PC-3 (cell line): ENCODE results near the gene TRIAP1. TPM values are rescaled to one million over a fixed set of nuclear protein-coding genes. Genes with fewer than 3 reads are reported as not detected.
"Not testable (repeated sequence)": the region's sequence is repeated elsewhere in the genome, so short reads cannot be mapped to it uniquely, and the experiment has no call there.

ENCODE experiments used
- ATAC-seq: fragments of 200-7000 bp; cut with Tn5 transposase; 2 replicates; pipeline ENCODE4 v1.9.1; 2020; ENCODE audit warnings: mild to moderate bottlenecking, moderate library complexity
- BruUV-seq: library from RNA; stranded (reverse); fragments of 400-500 nt; replicated peaks from 2 replicates; lab custom pipeline; 2021; lab: Mats Ljungman, UMichigan
- CTCF ChIA-PET: fragments of 300-600 bp; sonication (Branson Sonifier 250); formaldehyde crosslinking; loops from one replicate; lab custom pipeline; 2022; ENCODE audit warnings: antibody characterized with exemption; lab: Charles Lee
- POLR2A ChIA-PET: fragments of 300-600 bp; sonication (Branson Sonifier 250); formaldehyde crosslinking; loops from one replicate; lab custom pipeline; 2022; ENCODE audit warnings: antibody characterized with exemption; ENCODE audit not compliant: unreplicated experiment; lab: Charles Lee
- DNase-seq: peaks from one replicate; pipeline ENCODE4 v3.0.0-alpha.2; 2015
- H2AFZ ChIP-seq: fragments of 300-600 bp; sonication (generic); 2 replicates; pipeline ENCODE4 v1.6.0; 2016; ENCODE audit warnings: antibody characterized with exemption, low read length
- H3F3A ChIP-seq: fragments of 300-600 bp; sonication (generic); one replicate; pipeline ENCODE4 v1.6.0; 2017; ENCODE audit warnings: antibody characterized with exemption, low read length, control low read depth, mild to moderate bottlenecking; ENCODE audit not compliant: unreplicated experiment
- H3K27ac ChIP-seq: fragments of 300-600 bp; sonication (generic); 2 replicates; pipeline ENCODE4 v1.5.1; 2016; ENCODE audit warnings: mild to moderate bottlenecking, low read length
- H3K27me3 ChIP-seq: fragments of 300-600 bp; sonication (generic); 2 replicates; pipeline ENCODE4 v1.6.1; 2016; ENCODE audit warnings: low read length, mixed read lengths
- H3K36me3 ChIP-seq: fragments of 300-600 bp; sonication (generic); 2 replicates; pipeline ENCODE4 v1.6.1; 2016; ENCODE audit warnings: low read depth, mixed run types, low read length, mixed read lengths
- H3K4me1 ChIP-seq: fragments of 300-600 bp; sonication (generic); 2 replicates; pipeline ENCODE4 v1.5.1; 2016; ENCODE audit warnings: low read length; ENCODE audit not compliant: insufficient read depth
- H3K4me2 ChIP-seq: fragments of 300-600 bp; sonication (generic); 2 replicates; pipeline ENCODE4 v1.6.0; 2016; ENCODE audit warnings: low read length
- H3K4me3 ChIP-seq: fragments of 300-600 bp; sonication (generic); 2 replicates; pipeline ENCODE4 v1.5.1; 2016; ENCODE audit warnings: mild to moderate bottlenecking, low read length, mixed read lengths
- H3K79me2 ChIP-seq: fragments of 300-600 bp; sonication (generic); 2 replicates; pipeline ENCODE4 v1.6.1; 2017; ENCODE audit warnings: low read length, mixed read lengths
- H3K9ac ChIP-seq: fragments of 300-600 bp; sonication (generic); 2 replicates; pipeline ENCODE4 v1.6.0; 2016; ENCODE audit warnings: mild to moderate bottlenecking, low read length
- H3K9me2 ChIP-seq: fragments of 300-600 bp; sonication (generic); replicated peaks from 2 replicates; pipeline ENCODE4 v1.6.1; 2016; ENCODE audit warnings: mixed run types, low read length, mixed read lengths
- H3K9me3 ChIP-seq: fragments of 300-600 bp; sonication (generic); 2 replicates; pipeline ENCODE4 v1.6.1; 2016; ENCODE audit warnings: low read length, mixed read lengths
- H4K20me1 ChIP-seq: fragments of 300-600 bp; sonication (generic); 2 replicates; pipeline ENCODE4 v1.6.1; 2016; ENCODE audit warnings: low read length, mixed read lengths
- CTCF ChIP-seq: fragments of 300-600 bp; sonication (generic); conservative IDR thresholded peaks from 2 replicates; pipeline ENCODE4 v1.5.1; 2017; ENCODE audit warnings: antibody characterized with exemption, low read depth, mild to moderate bottlenecking, low read length
- EZH2 ChIP-seq: fragments of 300-600 bp; sonication (generic); IDR thresholded peaks from one replicate; pipeline ENCODE4 v1.6.1; 2017; ENCODE audit warnings: antibody characterized with exemption, mild to moderate bottlenecking, low read length; ENCODE audit not compliant: unreplicated experiment
- EZH2phosphoT487 ChIP-seq: fragments of 300-600 bp; sonication (generic); IDR thresholded peaks from 2 replicates; pipeline ENCODE4 v1.6.1; 2018; ENCODE audit warnings: mild to moderate bottlenecking, antibody characterized with exemption, low read length, borderline replicate concordance
- intact Hi-C: fragments of 100-400 bp; cut with micrococcal nuclease; formaldehyde crosslinking; loops from 2 replicates; pipeline ENCODE4 v1.9.0; 2023
- total RNA-seq: library from RNA; depleted of rRNA; stranded (reverse); fragments of >200 nt; gene quantifications from 2 replicates; pipeline ENCODE4 v1.2.3, GENCODE V29; 2014

Gene TRIAP1
- total RNA-seq, 1 experiment from 2014 or later: 34.5 TPM

- peaks cover 19% of the 10 kb centered on the region for H4K20me1 ChIP-seq
- H3K9me2 ChIP-seq: no peaks in the 10 kb centered on the region
- H3K27ac ChIP-seq: no peak overlapping the region
- no peak overlapping the region for H3K9ac ChIP-seq
- H3K4me2 ChIP-seq: no peak overlapping the region
- peaks cover 49% of the 10 kb centered on the region for H3K36me3 ChIP-seq
- CTCF ChIA-PET: interaction anchor here (0.6 kb wide), 1 partner anchor 84 kb away, joined by 3 read pairs; no protein-coding TSS in a partner anchor
- DNase-seq: no peak
- intact Hi-C loops: no loop called here
- no peaks in the 10 kb centered on the region for H3K4me1 ChIP-seq
- BruUV-seq: no TSS peak
- POLR2A ChIA-PET: no interaction called here
- TF ChIP-seq EZH2 (no peak), EZH2phosphoT487 (no peak), CTCF (no peak)
- H3K27me3 ChIP-seq: no peaks in the 10 kb centered on the region
- peaks cover 31% of the 10 kb centered on the region for H3K79me2 ChIP-seq
- peaks cover 4% of the 10 kb centered on the region for H3F3A ChIP-seq
- H3K9me3 ChIP-seq: no peaks in the 10 kb centered on the region
- no peak for ATAC-seq
- H3K4me3 ChIP-seq: no peak overlapping the region
- no peak overlapping the region for H2AFZ ChIP-seq
Measured at GRCh38 chr12:120453060-120453750, 7.0 kb upstream of the TRIAP1 start.

- H3K4me1 ChIP-seq, H3K4me3 ChIP-seq, BruUV-seq, H2AFZ ChIP-seq, H3K9me2 ChIP-seq, H3K9me3 ChIP-seq, H3K27me3 ChIP-seq, H3K4me2 ChIP-seq, H3K27ac ChIP-seq, H3F3A ChIP-seq, intact Hi-C loops, ATAC-seq, POLR2A ChIA-PET, H3K9ac ChIP-seq: not testable (repeated sequence)
- CTCF ChIA-PET: interaction anchor here (0.6 kb wide), 1 partner anchor 85 kb away, joined by 3 read pairs; no protein-coding TSS in a partner anchor
- H3K36me3 ChIP-seq: peaks cover 48% of the 10 kb centered on the region
- H4K20me1 ChIP-seq: peaks cover 23% of the 10 kb centered on the region
- peak; percentile 29 for DNase-seq
- peaks cover 38% of the 10 kb centered on the region for H3K79me2 ChIP-seq
Measured at GRCh38 chr12:120452524-120452923, 6.3 kb upstream of the TRIAP1 start.

GRCh38 chr12:120447992-120448391 is 1.8 kb upstream of the TRIAP1 start:
- H3K9me2 ChIP-seq: no peaks in the 10 kb centered on the region
- peaks cover 78% of the 10 kb centered on the region for H3K79me2 ChIP-seq
- peaks cover 23% of the 10 kb centered on the region for H3K4me1 ChIP-seq
- intact Hi-C loops: no loop called here
- no peak overlapping the region for H3K9ac ChIP-seq
- H3F3A ChIP-seq: no peaks in the 10 kb centered on the region
- ATAC-seq: no peak
- no TSS peak for BruUV-seq
- H3K27me3 ChIP-seq: no peaks in the 10 kb centered on the region
- H4K20me1 ChIP-seq: peaks cover 13% of the 10 kb centered on the region; the same call in 1 of the 2 replicates
- no peak overlapping the region for H3K27ac ChIP-seq
- ChIA-PET CTCF (interaction anchor here (0.7 kb wide), 1 partner anchor 454 kb away, joined by 7 read pairs; no protein-coding TSS in a partner anchor), POLR2A (no interaction called here)
- peak overlapping the region; percentile 79 for H3K4me2 ChIP-seq
- peak overlapping the region; percentile 77 for H3K4me3 ChIP-seq
- H2AFZ ChIP-seq: no peak overlapping the region
- no peak for DNase-seq
- no peak for TF ChIP-seq EZH2phosphoT487
- TF ChIP-seq CTCF: no peak
- no peak for TF ChIP-seq EZH2
- H3K9me3 ChIP-seq: no peaks in the 10 kb centered on the region
- H3K36me3 ChIP-seq: peaks cover 31% of the 10 kb centered on the region

- Histone ChIP-seq H3K4me3 (peak overlapping the region; percentile 77), H2AFZ (peak overlapping the region; percentile 71), H3K9ac (peak overlapping the region; percentile 86), H3K27ac (peak overlapping the region; percentile 68), H3K36me3 (peaks cover 30% of the 10 kb centered on the region), H3K4me1 (peaks cover 23% of the 10 kb centered on the region), H3K4me2 (peak overlapping the region; percentile 79), H3K79me2 (peaks cover 81% of the 10 kb centered on the region)
- intact Hi-C loops, BruUV-seq, POLR2A ChIA-PET, H4K20me1 ChIP-seq, H3K27me3 ChIP-seq, DNase-seq, H3F3A ChIP-seq, ATAC-seq, H3K9me3 ChIP-seq, H3K9me2 ChIP-seq, CTCF ChIA-PET: not testable (repeated sequence)
Measured at GRCh38 chr12:120446844-120447178, 627 bp upstream of the TRIAP1 start.
